GM23248 (cell line): ENCODE data around the gene SPAG9.

Source experiments
- EZH2 ChIP-seq: fragments of 200-600 bp; sonication (generic); IDR thresholded peaks from 2 replicates; pipeline ENCODE4 v1.6.1; 2018; ENCODE audit warnings: antibody characterized with exemption, mild to moderate bottlenecking; ENCODE audit not compliant: insufficient read depth, poor library complexity, severe bottlenecking
- EZH2phosphoT487 ChIP-seq: fragments of 200-600 bp; sonication (generic); IDR thresholded peaks from 2 replicates; pipeline ENCODE4 v1.6.1; 2018; ENCODE audit warnings: antibody characterized with exemption, moderate library complexity, mild to moderate bottlenecking, low read depth; ENCODE audit not compliant: insufficient read depth

- no peak for TF ChIP-seq EZH2
- peak; percentile 84 for TF ChIP-seq EZH2phosphoT487
Observed at GRCh38 chr17:51056813-51057510, 63.7 kb downstream of the SPAG9 start.
